ENCODE results near the gene PPEF1.
"Not testable (repeated sequence)": the region's sequence is repeated elsewhere in the genome, so short reads cannot be mapped to it uniquely, and the experiment has no call there.

Gene PPEF1

GRCh38 chrX:18763106-18763505 lies 55.7 kb downstream of the PPEF1 start:
- DNase-seq; in situ Hi-C loops (cut with HindIII; ENCODE audit: low pct_ligation_motif_present, low pct_unique_long_range_greater_than_20kb, low sequenced_read_pairs): not testable (repeated sequence)

DNA sequence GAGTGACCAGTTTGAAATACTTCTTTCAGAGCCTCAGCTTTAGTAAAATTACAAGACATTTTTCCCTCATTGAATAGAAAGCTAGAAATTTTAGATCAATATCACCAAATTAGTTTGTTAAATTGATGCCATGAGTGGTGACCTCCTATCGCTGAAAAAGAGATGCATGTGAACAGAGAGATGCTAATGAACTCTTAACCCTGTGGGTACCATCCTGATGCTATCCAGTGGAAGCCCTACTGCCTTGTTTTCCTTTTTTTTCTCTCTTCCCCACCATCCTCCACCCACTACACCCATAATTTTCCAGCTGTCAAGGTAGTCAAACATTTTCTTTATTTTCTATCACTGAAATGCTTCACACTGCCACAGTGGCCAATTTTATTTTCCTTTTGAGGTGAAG lies 61.9 kb downstream of the PPEF1 start:
- in situ Hi-C loops (cut with HindIII; ENCODE audit: low pct_ligation_motif_present, low pct_unique_long_range_greater_than_20kb, low sequenced_read_pairs), result no loop called here
- DNase-seq, result no peak

GRCh38 chrX:18769812-18770573 lies 62.5 kb downstream of the PPEF1 start:
- in situ Hi-C loops (cut with HindIII; ENCODE audit: low pct_ligation_motif_present, low pct_unique_long_range_greater_than_20kb, low sequenced_read_pairs), result no loop called here
- no peak for DNase-seq

- DNase-seq, result no peak
Measured at GRCh38 chrX:18789916-18790315, 82.5 kb downstream of the PPEF1 start.

DNA sequence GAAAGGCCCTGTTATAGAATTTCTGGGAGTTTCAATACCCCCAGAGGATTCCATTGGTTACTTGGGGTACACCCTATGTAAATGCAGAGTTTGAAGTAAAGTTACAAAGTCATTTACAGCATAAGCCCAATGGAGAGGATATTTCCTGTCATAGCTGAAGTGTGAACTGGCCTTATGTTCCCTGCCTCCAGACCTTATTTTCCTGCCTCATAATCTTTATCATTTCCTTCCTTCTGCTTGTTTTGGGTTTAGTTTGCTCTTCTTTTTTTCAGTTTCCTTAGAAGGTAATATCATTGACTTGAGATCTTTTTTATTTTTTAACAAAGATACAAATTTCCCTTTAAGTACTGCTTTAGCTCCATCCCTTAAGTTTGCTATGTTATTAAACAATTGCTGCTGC lies 85.4 kb downstream of the PPEF1 start:
- in situ Hi-C loops (cut with HindIII; ENCODE audit: low pct_ligation_motif_present, low pct_unique_long_range_greater_than_20kb, low sequenced_read_pairs), result no loop called here

More at GRCh38 chrX:18789916-18790315, 82.5 kb downstream of the PPEF1 start:
- in situ Hi-C loops (cut with HindIII; ENCODE audit: low pct_ligation_motif_present, low pct_unique_long_range_greater_than_20kb, low sequenced_read_pairs), result no loop called here

DNA sequence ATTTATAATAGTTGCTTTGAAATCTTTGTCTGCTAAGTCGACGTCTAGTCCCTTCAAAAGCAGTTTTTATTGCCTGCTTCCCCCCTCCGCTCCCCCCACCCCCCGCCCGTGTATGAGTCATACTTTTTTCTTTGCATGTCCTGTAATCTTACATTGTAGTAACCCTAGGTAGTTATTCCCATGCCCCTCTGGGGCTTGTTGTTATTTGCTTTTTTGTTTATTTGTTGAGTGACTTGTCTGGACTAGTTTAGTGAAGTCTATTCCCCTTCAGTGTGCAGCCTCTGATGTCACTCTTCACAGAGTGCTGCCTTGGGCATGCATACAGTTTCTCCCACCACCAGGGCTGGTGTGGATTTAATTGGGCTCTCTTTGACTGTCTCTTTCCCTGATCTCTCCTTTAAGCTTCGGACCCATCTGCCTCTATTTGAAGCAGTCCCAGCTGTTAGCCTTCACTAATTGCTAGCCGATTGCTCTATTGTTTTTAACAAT lies 86.2 kb downstream of the PPEF1 start:
- in situ Hi-C loops (cut with HindIII; ENCODE audit: low pct_ligation_motif_present, low pct_unique_long_range_greater_than_20kb, low sequenced_read_pairs), result no loop called here
- DNase-seq, result no peak

More for the DNA sequence above, 85.4 kb downstream of the PPEF1 start:
- DNase-seq, result no peak

DNA sequence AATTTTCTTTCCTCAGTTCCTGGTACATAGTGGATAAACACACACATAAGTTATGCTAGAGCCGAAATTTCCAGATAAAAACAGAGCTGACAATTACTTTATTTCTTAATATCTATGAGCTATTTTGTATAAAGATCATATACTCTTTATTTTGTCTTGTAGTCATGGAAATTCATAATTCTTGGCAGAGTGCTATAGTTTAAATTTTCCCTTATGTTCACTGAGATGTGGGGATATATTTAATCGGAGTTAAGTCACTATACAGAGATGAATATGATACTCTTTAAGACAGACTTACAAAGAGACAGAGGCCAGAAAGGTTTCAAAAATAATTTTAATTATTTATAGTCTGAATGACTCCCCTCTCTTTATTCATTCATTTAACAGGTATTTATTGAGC lies 89.7 kb downstream of the PPEF1 start:
- DNase-seq, result no peak
- in situ Hi-C loops (cut with HindIII; ENCODE audit: low pct_ligation_motif_present, low pct_unique_long_range_greater_than_20kb, low sequenced_read_pairs), result no loop called here

DNA sequence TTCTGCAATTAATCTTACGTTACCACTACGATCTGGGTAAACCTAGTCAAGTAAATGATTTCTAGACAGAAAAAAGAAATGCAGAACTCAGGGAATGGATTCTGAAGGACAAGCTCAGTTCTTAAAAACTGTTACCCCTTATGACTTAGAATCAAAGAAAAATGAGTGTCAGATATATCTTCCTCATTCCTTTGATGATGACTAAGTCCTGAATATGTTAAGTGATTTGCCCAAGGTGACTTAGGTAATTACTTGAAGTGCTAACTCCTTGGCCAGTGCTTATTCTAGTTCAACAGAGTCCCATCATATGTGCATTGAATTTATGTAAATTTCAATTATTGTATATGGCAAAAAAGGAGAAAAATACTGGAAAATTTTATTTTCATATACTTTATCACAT lies 92.5 kb downstream of the PPEF1 start:
- no peak for DNase-seq
- in situ Hi-C loops (cut with HindIII; ENCODE audit: low pct_ligation_motif_present, low pct_unique_long_range_greater_than_20kb, low sequenced_read_pairs), result no loop called here

DNA sequence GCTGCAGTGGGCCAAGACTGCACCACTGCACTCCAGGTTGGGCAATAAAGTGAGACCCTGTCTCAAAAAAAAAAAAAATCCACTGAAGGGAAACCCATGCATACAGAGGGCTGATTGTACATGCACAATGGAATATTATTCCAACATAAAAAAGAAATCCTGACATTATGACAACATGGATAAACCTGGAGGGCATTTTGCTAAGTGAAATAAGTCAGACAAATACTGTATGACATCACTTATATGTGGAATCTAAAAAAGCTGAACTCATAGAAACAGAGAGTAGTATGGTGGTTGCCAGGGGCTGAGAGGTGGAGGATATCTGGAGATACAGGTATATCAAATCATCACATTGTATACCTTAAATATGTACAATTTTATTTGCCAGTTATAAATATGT lies 102.2 kb downstream of the PPEF1 start:
- DNase-seq, result no peak
- in situ Hi-C loops (cut with HindIII; ENCODE audit: low pct_ligation_motif_present, low pct_unique_long_range_greater_than_20kb, low sequenced_read_pairs), result no loop called here

DNA sequence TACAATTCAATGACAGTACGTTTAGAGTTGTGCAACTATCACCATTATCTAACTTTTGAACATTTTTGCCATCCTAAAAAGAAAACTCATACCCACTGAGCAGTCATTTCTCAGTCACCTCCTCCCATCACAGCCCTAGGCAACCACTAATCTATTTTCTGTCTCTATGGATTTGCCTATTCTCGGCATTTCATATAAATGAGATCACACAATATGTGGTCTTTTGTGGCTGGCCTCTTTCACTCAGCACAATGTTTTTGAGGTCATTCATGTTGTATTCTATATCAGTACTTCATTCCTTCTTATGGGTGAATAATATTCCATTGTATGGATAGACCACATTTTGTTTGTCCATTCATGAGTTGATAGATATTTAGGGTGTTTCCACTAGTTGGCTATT lies 103.0 kb downstream of the PPEF1 start:
- in situ Hi-C loops (cut with HindIII; ENCODE audit: low pct_ligation_motif_present, low pct_unique_long_range_greater_than_20kb, low sequenced_read_pairs), result no loop called here
- no peak for DNase-seq

DNA sequence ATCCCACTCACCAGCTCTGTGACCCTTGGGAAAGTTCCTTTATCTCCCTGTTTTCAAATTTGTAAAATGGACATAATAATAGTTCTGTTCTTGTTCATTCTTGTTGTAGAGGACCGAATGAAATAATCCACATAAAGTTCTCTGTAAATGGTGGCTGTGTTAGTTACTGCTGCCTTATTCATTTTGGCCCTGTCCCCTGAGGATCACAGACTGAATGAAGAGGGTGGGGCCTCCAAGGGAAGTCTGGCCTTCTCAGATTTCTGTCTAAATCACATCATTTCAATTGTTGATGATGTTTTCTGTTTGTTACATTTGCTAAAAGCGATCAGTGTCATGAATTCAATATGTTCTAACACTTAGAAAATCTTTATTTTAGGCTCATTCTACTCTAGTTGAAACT lies 117.9 kb downstream of the PPEF1 start:
- in situ Hi-C loops (cut with HindIII; ENCODE audit: low pct_ligation_motif_present, low pct_unique_long_range_greater_than_20kb, low sequenced_read_pairs), result no loop called here
- DNase-seq, result no peak

GRCh38 chrX:18828832-18829404 lies 121.5 kb downstream of the PPEF1 start:
- in situ Hi-C loops (cut with HindIII; ENCODE audit: low pct_ligation_motif_present, low pct_unique_long_range_greater_than_20kb, low sequenced_read_pairs), result no loop called here
- DNase-seq, result no peak

GRCh38 chrX:18833071-18833731 lies 125.8 kb downstream of the PPEF1 start:
- in situ Hi-C loops (cut with HindIII; ENCODE audit: low pct_ligation_motif_present, low pct_unique_long_range_greater_than_20kb, low sequenced_read_pairs), result no loop called here
- no peak for DNase-seq

GRCh38 chrX:18847901-18848300 lies 140.5 kb downstream of the PPEF1 start:
- in situ Hi-C loops (cut with HindIII; ENCODE audit: low pct_ligation_motif_present, low pct_unique_long_range_greater_than_20kb, low sequenced_read_pairs); DNase-seq: not testable (repeated sequence)

DNA sequence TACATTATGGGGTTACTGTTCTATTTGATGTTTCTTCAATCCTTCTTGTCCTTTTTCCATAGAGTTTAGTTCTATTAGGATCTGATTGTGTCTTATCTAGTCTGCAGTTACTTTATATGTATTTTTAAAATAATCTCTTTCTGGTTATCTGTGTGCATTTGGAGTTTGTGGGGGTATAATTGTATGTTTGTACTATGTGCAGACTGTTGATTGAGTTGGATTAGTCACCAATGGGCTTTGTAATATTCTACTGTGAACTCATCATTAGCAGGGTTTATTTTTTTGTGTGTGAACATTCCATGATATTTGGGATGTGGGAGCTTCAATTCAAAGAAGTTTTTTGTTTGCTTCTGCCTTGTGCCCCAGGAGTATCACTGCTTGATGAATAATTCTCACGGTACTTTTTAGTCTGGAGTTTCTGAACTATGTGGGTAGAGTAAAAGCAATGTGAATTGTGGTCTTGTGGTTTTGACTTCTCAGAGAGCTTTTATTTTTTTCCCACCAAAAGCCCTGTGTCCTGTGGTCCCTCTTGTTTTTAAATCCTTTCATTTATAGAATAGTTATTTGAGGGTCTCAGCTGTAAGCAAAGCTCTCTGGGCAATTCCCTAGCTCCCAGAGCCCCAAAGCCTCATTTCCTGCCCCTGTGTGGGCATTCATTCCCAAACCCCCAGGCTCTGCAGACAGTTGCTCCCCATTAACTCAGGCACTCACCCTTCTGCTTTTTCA lies 148.6 kb downstream of the PPEF1 start:
- DNase-seq, result no peak
- in situ Hi-C loops (cut with HindIII; ENCODE audit: low pct_ligation_motif_present, low pct_unique_long_range_greater_than_20kb, low sequenced_read_pairs), result no loop called here

GRCh38 chrX:18856645-18856997 lies 149.2 kb downstream of the PPEF1 start:
- in situ Hi-C loops (cut with HindIII; ENCODE audit: low pct_ligation_motif_present, low pct_unique_long_range_greater_than_20kb, low sequenced_read_pairs), result no loop called here
- DNase-seq, result no peak

- in situ Hi-C loops (cut with HindIII; ENCODE audit: low pct_ligation_motif_present, low pct_unique_long_range_greater_than_20kb, low sequenced_read_pairs), result no loop called here
- no peak for DNase-seq
Measured at GRCh38 chrX:18861511-18861910, 154.1 kb downstream of the PPEF1 start.

GRCh38 chrX:18864390-18864920 lies 157.0 kb downstream of the PPEF1 start:
- in situ Hi-C loops (cut with HindIII; ENCODE audit: low pct_ligation_motif_present, low pct_unique_long_range_greater_than_20kb, low sequenced_read_pairs), result no loop called here
- DNase-seq, result no peak
